SJCRH30 (cell line): ENCODE data around the gene TMEM132C. TPM values are rescaled to one million over a fixed set of nuclear protein-coding genes. Genes with fewer than 3 reads are reported as not detected.

Source experiments
- DNase-seq, 2 experiments: peaks; one replicate each; pipeline ENCODE4 v3.0.0-alpha.2; 2015 to 2020
- H3K27ac ChIP-seq: fragments of 250-450 bp; sonication (Bioruptor Pico); 2 replicates; pipeline ENCODE4 v1.5.1; 2020; ENCODE audit warnings: mild to moderate bottlenecking, moderate library complexity
- H3K27me3 ChIP-seq: fragments of 250-450 bp; sonication (Bioruptor Pico); 2 replicates; pipeline ENCODE4 v1.5.1; 2020; ENCODE audit warnings: mild to moderate bottlenecking, moderate library complexity
- H3K36me3 ChIP-seq: fragments of 250-450 bp; sonication (Bioruptor Pico); 2 replicates; pipeline ENCODE4 v1.5.1; 2020; ENCODE audit warnings: mild to moderate bottlenecking, moderate library complexity
- H3K4me1 ChIP-seq: fragments of 250-450 bp; sonication (Bioruptor Pico); 2 replicates; pipeline ENCODE4 v1.5.1; 2020; ENCODE audit warnings: mild to moderate bottlenecking, moderate library complexity
- H3K4me3 ChIP-seq: fragments of 250-450 bp; sonication (Bioruptor Pico); 2 replicates; pipeline ENCODE4 v1.5.1; 2020; ENCODE audit warnings: mild to moderate bottlenecking, moderate library complexity
- H3K9me3 ChIP-seq: fragments of 250-450 bp; sonication (Bioruptor Pico); replicated peaks from 2 replicates; pipeline ENCODE4 v1.5.1; 2020; ENCODE audit warnings: mild to moderate bottlenecking, moderate library complexity
- total RNA-seq: library from RNA; depleted of rRNA; stranded (reverse); fragments of >200 nt; shearing (Covaris generic); gene quantifications from 2 replicates; pipeline ENCODE4 v1.2.3, GENCODE V29; 2014

The TMEM132C gene
- total RNA-seq, 1 experiment from 2014 or later = not detected

GRCh38 chr12:128507470-128507869 is 240.5 kb downstream of the TMEM132C start:
- no peaks in the 10 kb centered on the region for H3K4me1 ChIP-seq
- H3K27ac ChIP-seq = no peak overlapping the region
- H3K27me3 ChIP-seq = no peaks in the 10 kb centered on the region
- no peaks in the 10 kb centered on the region for H3K36me3 ChIP-seq
- no peak for DNase-seq
- H3K4me3 ChIP-seq = no peak overlapping the region
- H3K9me3 ChIP-seq = no peaks in the 10 kb centered on the region

- H3K4me3 ChIP-seq = no peak overlapping the region
- DNase-seq = no peak
- H3K27ac ChIP-seq = no peak overlapping the region
- no peaks in the 10 kb centered on the region for H3K9me3 ChIP-seq
- no peaks in the 10 kb centered on the region for H3K4me1 ChIP-seq
- no peaks in the 10 kb centered on the region for H3K36me3 ChIP-seq
- H3K27me3 ChIP-seq = no peaks in the 10 kb centered on the region
Measured at GRCh38 chr12:128509170-128509569, 242.2 kb downstream of the TMEM132C start.

GRCh38 chr12:128510511-128510910 is 243.5 kb downstream of the TMEM132C start:
- Histone ChIP-seq H3K27ac (no peak overlapping the region), H3K4me1 (no peaks in the 10 kb centered on the region), H3K4me3 (no peak overlapping the region), H3K9me3 (no peaks in the 10 kb centered on the region), H3K36me3 (no peaks in the 10 kb centered on the region), H3K27me3 (no peaks in the 10 kb centered on the region)
- no peak for DNase-seq

GRCh38 chr12:128513331-128513730 is 246.4 kb downstream of the TMEM132C start:
- H3K27me3 ChIP-seq = no peaks in the 10 kb centered on the region
- no peaks in the 10 kb centered on the region for H3K9me3 ChIP-seq
- H3K36me3 ChIP-seq = no peaks in the 10 kb centered on the region
- no peak overlapping the region for H3K27ac ChIP-seq
- H3K4me3 ChIP-seq = no peak overlapping the region
- no peak for DNase-seq
- no peaks in the 10 kb centered on the region for H3K4me1 ChIP-seq

- Histone ChIP-seq H3K9me3 (no peaks in the 10 kb centered on the region), H3K36me3 (no peaks in the 10 kb centered on the region), H3K4me1 (no peaks in the 10 kb centered on the region), H3K4me3 (no peak overlapping the region), H3K27ac (no peak overlapping the region), H3K27me3 (no peaks in the 10 kb centered on the region)
- DNase-seq = no peak
Measured at GRCh38 chr12:128513831-128514230, 246.9 kb downstream of the TMEM132C start.

- no peaks in the 10 kb centered on the region for H3K27me3 ChIP-seq
- DNase-seq = no peak
- H3K4me1 ChIP-seq = no peaks in the 10 kb centered on the region
- H3K27ac ChIP-seq = no peak overlapping the region
- no peaks in the 10 kb centered on the region for H3K9me3 ChIP-seq
- no peak overlapping the region for H3K4me3 ChIP-seq
- no peaks in the 10 kb centered on the region for H3K36me3 ChIP-seq
Measured at GRCh38 chr12:128518644-128519043, 251.7 kb downstream of the TMEM132C start.

- Histone ChIP-seq H3K4me3 (no peak overlapping the region), H3K36me3 (no peaks in the 10 kb centered on the region), H3K27me3 (no peaks in the 10 kb centered on the region), H3K4me1 (no peaks in the 10 kb centered on the region), H3K9me3 (no peaks in the 10 kb centered on the region), H3K27ac (no peak overlapping the region)
- DNase-seq = no peak
Measured at GRCh38 chr12:128519426-128519825, 252.5 kb downstream of the TMEM132C start.

GRCh38 chr12:128521981-128522380 is 255.0 kb downstream of the TMEM132C start:
- no peak for DNase-seq
- Histone ChIP-seq H3K4me1 (no peaks in the 10 kb centered on the region), H3K27ac (no peak overlapping the region)

GRCh38 chr12:128524439-128524838 is 257.5 kb downstream of the TMEM132C start:
- no peaks in the 10 kb centered on the region for H3K9me3 ChIP-seq

More at GRCh38 chr12:128521981-128522380, 255.0 kb downstream of the TMEM132C start:
- Histone ChIP-seq H3K27me3 (no peaks in the 10 kb centered on the region), H3K4me3 (no peak overlapping the region), H3K9me3 (no peaks in the 10 kb centered on the region), H3K36me3 (no peaks in the 10 kb centered on the region)

GRCh38 chr12:128531170-128531569 is 264.2 kb downstream of the TMEM132C start:
- Histone ChIP-seq H3K9me3 (no peaks in the 10 kb centered on the region), H3K36me3 (no peaks in the 10 kb centered on the region)

More at GRCh38 chr12:128524439-128524838, 257.5 kb downstream of the TMEM132C start:
- H3K36me3 ChIP-seq = no peaks in the 10 kb centered on the region
- DNase-seq = no peak
- no peaks in the 10 kb centered on the region for H3K27me3 ChIP-seq
- H3K4me1 ChIP-seq = no peaks in the 10 kb centered on the region
- H3K4me3 ChIP-seq = no peak overlapping the region
- no peak overlapping the region for H3K27ac ChIP-seq

GRCh38 chr12:128534906-128535305 is 267.9 kb downstream of the TMEM132C start:
- H3K4me3 ChIP-seq = no peak overlapping the region
- H3K36me3 ChIP-seq = no peaks in the 10 kb centered on the region
- no peak overlapping the region for H3K27ac ChIP-seq
- no peaks in the 10 kb centered on the region for H3K4me1 ChIP-seq
- H3K27me3 ChIP-seq = no peaks in the 10 kb centered on the region
- no peaks in the 10 kb centered on the region for H3K9me3 ChIP-seq
- no peak for DNase-seq

More at GRCh38 chr12:128531170-128531569, 264.2 kb downstream of the TMEM132C start:
- H3K27me3 ChIP-seq = no peaks in the 10 kb centered on the region
- H3K4me3 ChIP-seq = no peak overlapping the region
- DNase-seq = peak in 1 of 2 experiments; percentile 39
- no peak overlapping the region for H3K27ac ChIP-seq
- H3K4me1 ChIP-seq = no peaks in the 10 kb centered on the region

GRCh38 chr12:128536810-128537209 is 269.8 kb downstream of the TMEM132C start:
- Histone ChIP-seq H3K4me3 (no peak overlapping the region), H3K36me3 (no peaks in the 10 kb centered on the region), H3K9me3 (no peaks in the 10 kb centered on the region), H3K27ac (no peak overlapping the region), H3K4me1 (no peaks in the 10 kb centered on the region), H3K27me3 (no peaks in the 10 kb centered on the region)
- no peak for DNase-seq

GRCh38 chr12:128537668-128538067 is 270.7 kb downstream of the TMEM132C start:
- Histone ChIP-seq H3K27me3 (no peaks in the 10 kb centered on the region), H3K4me1 (no peaks in the 10 kb centered on the region), H3K36me3 (no peaks in the 10 kb centered on the region), H3K4me3 (no peak overlapping the region), H3K27ac (no peak overlapping the region), H3K9me3 (no peaks in the 10 kb centered on the region)
- no peak for DNase-seq

GRCh38 chr12:128542844-128543243 is 275.9 kb downstream of the TMEM132C start:
- no peaks in the 10 kb centered on the region for H3K27me3 ChIP-seq
- H3K9me3 ChIP-seq = no peaks in the 10 kb centered on the region
- H3K4me3 ChIP-seq = no peak overlapping the region
- no peaks in the 10 kb centered on the region for H3K36me3 ChIP-seq
- H3K4me1 ChIP-seq = no peaks in the 10 kb centered on the region
- no peak overlapping the region for H3K27ac ChIP-seq
- DNase-seq = no peak

GRCh38 chr12:128543460-128543859 is 276.5 kb downstream of the TMEM132C start:
- no peak overlapping the region for H3K4me3 ChIP-seq
- H3K27ac ChIP-seq = no peak overlapping the region
- no peaks in the 10 kb centered on the region for H3K9me3 ChIP-seq
- DNase-seq = no peak
- no peaks in the 10 kb centered on the region for H3K36me3 ChIP-seq
- no peaks in the 10 kb centered on the region for H3K4me1 ChIP-seq
- no peaks in the 10 kb centered on the region for H3K27me3 ChIP-seq

GRCh38 chr12:128543971-128544370 is 277.0 kb downstream of the TMEM132C start:
- Histone ChIP-seq H3K36me3 (no peaks in the 10 kb centered on the region), H3K4me1 (no peaks in the 10 kb centered on the region), H3K9me3 (no peaks in the 10 kb centered on the region), H3K27me3 (no peaks in the 10 kb centered on the region), H3K4me3 (no peak overlapping the region), H3K27ac (no peak overlapping the region)
- no peak for DNase-seq
